ENCODE measurements around the gene BPIFB1. TPM values are rescaled to one million over a fixed set of nuclear protein-coding genes. Genes with fewer than 3 reads are reported as not detected.

BPIFB1 gene
- total RNA-seq, 1 experiment from 2014 or later: not detected

GRCh38 chr20:33313686-33314314 is 30.8 kb downstream of the BPIFB1 start:
- TF ChIP-seq, protein P1, sequence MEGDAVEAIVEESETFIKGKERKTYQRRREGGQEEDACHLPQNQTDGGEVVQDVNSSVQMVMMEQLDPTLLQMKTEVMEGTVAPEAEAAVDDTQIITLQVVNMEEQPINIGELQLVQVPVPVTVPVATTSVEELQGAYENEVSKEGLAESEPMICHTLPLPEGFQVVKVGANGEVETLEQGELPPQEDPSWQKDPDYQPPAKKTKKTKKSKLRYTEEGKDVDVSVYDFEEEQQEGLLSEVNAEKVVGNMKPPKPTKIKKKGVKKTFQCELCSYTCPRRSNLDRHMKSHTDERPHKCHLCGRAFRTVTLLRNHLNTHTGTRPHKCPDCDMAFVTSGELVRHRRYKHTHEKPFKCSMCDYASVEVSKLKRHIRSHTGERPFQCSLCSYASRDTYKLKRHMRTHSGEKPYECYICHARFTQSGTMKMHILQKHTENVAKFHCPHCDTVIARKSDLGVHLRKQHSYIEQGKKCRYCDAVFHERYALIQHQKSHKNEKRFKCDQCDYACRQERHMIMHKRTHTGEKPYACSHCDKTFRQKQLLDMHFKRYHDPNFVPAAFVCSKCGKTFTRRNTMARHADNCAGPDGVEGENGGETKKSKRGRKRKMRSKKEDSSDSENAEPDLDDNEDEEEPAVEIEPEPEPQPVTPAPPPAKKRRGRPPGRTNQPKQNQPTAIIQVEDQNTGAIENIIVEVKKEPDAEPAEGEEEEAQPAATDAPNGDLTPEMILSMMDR (IDR thresholded peaks at IDR 0.05; ENCODE audit: unreplicated experiment): no peak
- intact Hi-C loops (cut with micrococcal nuclease): no loop called here
- ChIA-PET CTCF (interaction anchor here (1.3 kb wide), 1 partner anchor 14 kb away, joined by 11 read pairs; no protein-coding TSS in a partner anchor), POLR2A (interaction anchor here (1.9 kb wide), 1 partner anchor 14 kb away, joined by 5 read pairs; no protein-coding TSS in a partner anchor)
- Mint-ChIP-seq H3K4me3 (ENCODE audit: unreplicated experiment) (no peak overlapping the region), H3K36me3 (ENCODE audit: insufficient read depth, unreplicated experiment) (no peaks in the 10 kb centered on the region), H3K9me3 (ENCODE audit: unreplicated experiment) (no peaks in the 10 kb centered on the region), H3K27me3 (ENCODE audit: insufficient read depth, unreplicated experiment) (peaks cover 16% of the 10 kb centered on the region), H3K4me1 (ENCODE audit: insufficient read depth, unreplicated experiment) (no peaks in the 10 kb centered on the region), H3K27ac (ENCODE audit: low read depth, unreplicated experiment) (no peak overlapping the region)
- DNase-seq (ENCODE audit: unreplicated experiment): no peak
- BruUV-seq (replicated peaks): no TSS peak

GRCh38 chr20:33316343-33316742 is 33.3 kb downstream of the BPIFB1 start:
- Mint-ChIP-seq H3K27me3 (ENCODE audit: insufficient read depth, unreplicated experiment) (peaks cover 16% of the 10 kb centered on the region), H3K36me3 (ENCODE audit: insufficient read depth, unreplicated experiment) (no peaks in the 10 kb centered on the region), H3K4me1 (ENCODE audit: insufficient read depth, unreplicated experiment) (no peaks in the 10 kb centered on the region), H3K27ac (ENCODE audit: low read depth, unreplicated experiment) (no peak overlapping the region), H3K4me3 (ENCODE audit: unreplicated experiment) (no peak overlapping the region), H3K9me3 (ENCODE audit: unreplicated experiment) (no peaks in the 10 kb centered on the region)
- ChIA-PET CTCF (interaction anchor here (1.2 kb wide), 1 partner anchor 527 kb away, joined by 4 read pairs; no protein-coding TSS in a partner anchor), POLR2A (no interaction called here)
- TF ChIP-seq, protein P1 (IDR thresholded peaks at IDR 0.05; ENCODE audit: unreplicated experiment): no peak
- BruUV-seq (replicated peaks): no TSS peak
- DNase-seq (ENCODE audit: unreplicated experiment): no peak
- intact Hi-C loops (cut with micrococcal nuclease): no loop called here

GRCh38 chr20:33316958-33317357 is 33.9 kb downstream of the BPIFB1 start:
- CTCF ChIA-PET: interaction anchor here (1.2 kb wide), 1 partner anchor 527 kb away, joined by 4 read pairs; no protein-coding TSS in a partner anchor
- no peak overlapping the region for H3K27ac Mint-ChIP-seq (ENCODE audit: low read depth, unreplicated experiment)
- TF ChIP-seq, protein P1 (IDR thresholded peaks at IDR 0.05; ENCODE audit: unreplicated experiment): no peak

GRCh38 chr20:33317424-33318095 is 34.5 kb downstream of the BPIFB1 start:
- Mint-ChIP-seq H3K36me3 (ENCODE audit: insufficient read depth, unreplicated experiment) (no peaks in the 10 kb centered on the region), H3K4me3 (ENCODE audit: unreplicated experiment) (no peak overlapping the region), H3K27me3 (ENCODE audit: insufficient read depth, unreplicated experiment) (peaks cover 23% of the 10 kb centered on the region), H3K27ac (ENCODE audit: low read depth, unreplicated experiment) (no peak overlapping the region), H3K4me1 (ENCODE audit: insufficient read depth, unreplicated experiment) (no peaks in the 10 kb centered on the region), H3K9me3 (ENCODE audit: unreplicated experiment) (no peaks in the 10 kb centered on the region)
- BruUV-seq (replicated peaks): no TSS peak
- intact Hi-C loops (cut with micrococcal nuclease): no loop called here
- ChIA-PET POLR2A (no interaction called here), CTCF (interaction anchor here (1.2 kb wide), 1 partner anchor 528 kb away, joined by 4 read pairs; no protein-coding TSS in a partner anchor)
- no peak for DNase-seq (ENCODE audit: unreplicated experiment)
- TF ChIP-seq, protein P1 (IDR thresholded peaks at IDR 0.05; ENCODE audit: unreplicated experiment): no peak

More at GRCh38 chr20:33316958-33317357, 33.9 kb downstream of the BPIFB1 start:
- Mint-ChIP-seq H3K4me3 (ENCODE audit: unreplicated experiment) (no peak overlapping the region), H3K9me3 (ENCODE audit: unreplicated experiment) (no peaks in the 10 kb centered on the region), H3K27me3 (ENCODE audit: insufficient read depth, unreplicated experiment) (peaks cover 17% of the 10 kb centered on the region), H3K4me1 (ENCODE audit: insufficient read depth, unreplicated experiment) (no peaks in the 10 kb centered on the region), H3K36me3 (ENCODE audit: insufficient read depth, unreplicated experiment) (no peaks in the 10 kb centered on the region)
- DNase-seq (ENCODE audit: unreplicated experiment): no peak
- POLR2A ChIA-PET: no interaction called here
- BruUV-seq (replicated peaks): no TSS peak
- intact Hi-C loops (cut with micrococcal nuclease): no loop called here
